ENCODE measurements around the gene PCYT2. TPM values are rescaled to one million over a fixed set of nuclear protein-coding genes. Genes with fewer than 3 reads are reported as not detected.

Gene PCYT2
- polyA plus RNA-seq, 1 experiment, result 44.2 TPM

GRCh38 chr17:81858967-81859905 is 52.0 kb downstream of the PCYT2 start:
- DNase-seq (ENCODE audit: low read depth), result no peak
- no peaks in the 10 kb centered on the region for H3K27me3 ChIP-seq (ENCODE audit: control insufficient read depth, insufficient read depth, low read length)
- ChIA-PET POLR2A (interaction anchor here (0.6 to 0.7 kb wide), 2 partner anchors 13 to 106 kb away, joined by 5 read pairs; no protein-coding TSS in a partner anchor), CTCF (interaction anchor here (0.8 to 1.0 kb wide), 2 partner anchors 10 to 16 kb away, joined by 3 read pairs; no protein-coding TSS in a partner anchor)
- TF ChIP-seq CTCF (IDR thresholded peaks at IDR 0.05; ENCODE audit: insufficient read depth, low read depth, low read length), result no peak
- peak overlapping the region; percentile 78 for H3K4me3 ChIP-seq (ENCODE audit: low read depth, low read length)
- H3K36me3 ChIP-seq (ENCODE audit: control insufficient read depth, insufficient read depth, low read length), result peaks cover 17% of the 10 kb centered on the region

- ChIA-PET POLR2A (interaction anchor here (0.6 kb wide), 2 partner anchors 13 to 156 kb away, joined by 11 to 18 read pairs; no protein-coding TSS in a partner anchor), CTCF (no interaction called here)
- Histone ChIP-seq H3K27me3 (ENCODE audit: control insufficient read depth, insufficient read depth, low read length) (no peaks in the 10 kb centered on the region), H3K4me3 (ENCODE audit: low read depth, low read length) (peak overlapping the region; percentile 78), H3K36me3 (ENCODE audit: control insufficient read depth, insufficient read depth, low read length) (peaks cover 26% of the 10 kb centered on the region)
- TF ChIP-seq CTCF (IDR thresholded peaks at IDR 0.05; ENCODE audit: insufficient read depth, low read depth, low read length), result no peak
- no peak for DNase-seq (ENCODE audit: low read depth)
Measured at GRCh38 chr17:81858170-81858966, 52.8 kb downstream of the PCYT2 start.

- no peak for TF ChIP-seq CTCF (IDR thresholded peaks at IDR 0.05; ENCODE audit: insufficient read depth, low read depth, low read length)
- CTCF ChIA-PET, result interaction anchor here (0.7 to 1.4 kb wide), 3 partner anchors 14 to 144 kb away, joined by 3 to 4 read pairs (median 4); no protein-coding TSS in a partner anchor
- H3K36me3 ChIP-seq (ENCODE audit: control insufficient read depth, insufficient read depth, low read length), result peaks cover 44% of the 10 kb centered on the region
- no peak for DNase-seq (ENCODE audit: low read depth)
- H3K27me3 ChIP-seq (ENCODE audit: control insufficient read depth, insufficient read depth, low read length), result no peaks in the 10 kb centered on the region
- no peak overlapping the region for H3K4me3 ChIP-seq (ENCODE audit: low read depth, low read length)
- POLR2A ChIA-PET, result interaction anchor here (0.6 kb wide), 1 partner anchor 144 kb away, joined by 4 read pairs; no protein-coding TSS in a partner anchor
Measured at GRCh38 chr17:81854974-81855774, 56.0 kb downstream of the PCYT2 start.

GRCh38 chr17:81852237-81852636 is 59.0 kb downstream of the PCYT2 start:
- TF ChIP-seq CTCF (IDR thresholded peaks at IDR 0.05; ENCODE audit: insufficient read depth, low read depth, low read length), result no peak
- H3K36me3 ChIP-seq (ENCODE audit: control insufficient read depth, insufficient read depth, low read length), result peaks cover 48% of the 10 kb centered on the region
- no peaks in the 10 kb centered on the region for H3K27me3 ChIP-seq (ENCODE audit: control insufficient read depth, insufficient read depth, low read length)
- no peak for DNase-seq (ENCODE audit: low read depth)
- ChIA-PET CTCF (interaction anchor here (1.4 kb wide), 1 partner anchor 114 kb away, joined by 3 read pairs; no protein-coding TSS in a partner anchor), POLR2A (no interaction called here)
- H3K4me3 ChIP-seq (ENCODE audit: low read depth, low read length), result no peak overlapping the region

All from BJ (cell line).